ENCODE measurements around the gene EFHD2. TPM values are rescaled to one million over a fixed set of nuclear protein-coding genes. Genes with fewer than 3 reads are reported as not detected.
A peak's percentile ranks its signal among the peaks of the same experiment; 100 is the strongest.

The EFHD2 gene
- total RNA-seq, 1 experiment from 2014 or later = 192 TPM

- intact Hi-C loops (cut with micrococcal nuclease) = no loop called here
- ChIA-PET CTCF (interaction anchor here (0.5 kb wide), 1 partner anchor 265 kb away, joined by 5 read pairs; no protein-coding TSS in a partner anchor), POLR2A (ENCODE audit: unreplicated experiment) (no interaction called here)
- no peaks in the 10 kb centered on the region for H3K9me3 ChIP-seq (ENCODE audit: low read length)
- peak overlapping the region; percentile 45 for H3K9ac ChIP-seq (ENCODE audit: low read length)
- ATAC-seq = no peak
- TSS peak; percentile 4 for BruUV-seq (replicated peaks)
- H3K36me3 ChIP-seq (ENCODE audit: low read depth, low read length) = peaks cover 25% of the 10 kb centered on the region
- H3K27ac ChIP-seq (ENCODE audit: low read length) = peak overlapping the region; percentile 81
- H3K27me3 ChIP-seq (ENCODE audit: low read length) = no peaks in the 10 kb centered on the region
- peaks cover 11% of the 10 kb centered on the region for H3K79me2 ChIP-seq (ENCODE audit: low read length)
- TF ChIP-seq CTCF (conservative IDR thresholded peaks at IDR 0.05; ENCODE audit: low read depth, low read length) (no peak), EZH2 (IDR thresholded peaks at IDR 0.05; ENCODE audit: low read length, unreplicated experiment) (no peak), EZH2phosphoT487 (IDR thresholded peaks at IDR 0.05; ENCODE audit: borderline replicate concordance, low read length) (no peak)
- no peaks in the 10 kb centered on the region for H3K9me2 ChIP-seq (replicated peaks; ENCODE audit: low read length)
- DNase-seq = no peak
- no peak overlapping the region for H3K4me3 ChIP-seq (ENCODE audit: low read length)
- 0 out of 2 replicates have a peak, but pooled peaks cover 4% of the 10 kb centered on the region for H4K20me1 ChIP-seq (ENCODE audit: low read length)
- no peak overlapping the region for H3K4me2 ChIP-seq (ENCODE audit: low read length)
- H2AFZ ChIP-seq (ENCODE audit: low read length) = no peak overlapping the region
- H3K4me1 ChIP-seq (ENCODE audit: insufficient read depth, low read length) = peaks cover 41% of the 10 kb centered on the region
- no peaks in the 10 kb centered on the region for H3F3A ChIP-seq (ENCODE audit: low read length, unreplicated experiment)
Measured at GRCh38 chr1:15428815-15429435, 19.2 kb downstream of the EFHD2 start.

- H3K9ac ChIP-seq (ENCODE audit: low read length) = peak overlapping the region; percentile 45
- H4K20me1 ChIP-seq (ENCODE audit: low read length) = 0 out of 2 replicates have a peak, but pooled peaks cover 4% of the 10 kb centered on the region
- peaks cover 38% of the 10 kb centered on the region for H3K4me1 ChIP-seq (ENCODE audit: insufficient read depth, low read length)
- TF ChIP-seq EZH2 (IDR thresholded peaks at IDR 0.05; ENCODE audit: low read length, unreplicated experiment) = no peak
- TF ChIP-seq CTCF (conservative IDR thresholded peaks at IDR 0.05; ENCODE audit: low read depth, low read length) = no peak
- TF ChIP-seq EZH2phosphoT487 (IDR thresholded peaks at IDR 0.05; ENCODE audit: borderline replicate concordance, low read length) = no peak
- no peak overlapping the region for H3K4me3 ChIP-seq (ENCODE audit: low read length)
- ATAC-seq (0 out of 2 replicates have a peak, but pooled peaks have one; percentile 9), DNase-seq (peak; percentile 82)
- peaks cover 23% of the 10 kb centered on the region for H3K36me3 ChIP-seq (ENCODE audit: low read depth, low read length)
- no peaks in the 10 kb centered on the region for H3K27me3 ChIP-seq (ENCODE audit: low read length)
- H3K9me2 ChIP-seq (replicated peaks; ENCODE audit: low read length) = no peaks in the 10 kb centered on the region
- ChIA-PET CTCF (interaction anchor here (0.8 kb wide), 1 partner anchor 105 kb away, joined by 3 read pairs; no protein-coding TSS in a partner anchor), POLR2A (ENCODE audit: unreplicated experiment) (interaction anchor here (0.6 kb wide), 1 partner anchor 92 kb away, joined by 6 read pairs; no protein-coding TSS in a partner anchor)
- no peak overlapping the region for H3K4me2 ChIP-seq (ENCODE audit: low read length)
- no peaks in the 10 kb centered on the region for H3K9me3 ChIP-seq (ENCODE audit: low read length)
- peaks cover 3% of the 10 kb centered on the region for H3K79me2 ChIP-seq (ENCODE audit: low read length)
- no TSS peak for BruUV-seq (replicated peaks)
- no peaks in the 10 kb centered on the region for H3F3A ChIP-seq (ENCODE audit: low read length, unreplicated experiment)
- H3K27ac ChIP-seq (ENCODE audit: low read length) = peak overlapping the region; percentile 81
- no peak overlapping the region for H2AFZ ChIP-seq (ENCODE audit: low read length)
- intact Hi-C loops (cut with micrococcal nuclease) = loop anchor here (2.0 kb wide), 1 partner anchor 13 kb away; no protein-coding TSS in a partner anchor
Measured at GRCh38 chr1:15429701-15430149, 20.0 kb downstream of the EFHD2 start.
